Activated CD8-positive, alpha-beta memory T cell treated with anti-CD3 and anti-CD28 coated beads for 24 hours (primary cell): ENCODE measurements around the gene SHPK.

Source experiments
- DNase-seq: peaks from one replicate; pipeline ENCODE4 v3.0.0-alpha.2; 2020

The SHPK gene

DNA sequence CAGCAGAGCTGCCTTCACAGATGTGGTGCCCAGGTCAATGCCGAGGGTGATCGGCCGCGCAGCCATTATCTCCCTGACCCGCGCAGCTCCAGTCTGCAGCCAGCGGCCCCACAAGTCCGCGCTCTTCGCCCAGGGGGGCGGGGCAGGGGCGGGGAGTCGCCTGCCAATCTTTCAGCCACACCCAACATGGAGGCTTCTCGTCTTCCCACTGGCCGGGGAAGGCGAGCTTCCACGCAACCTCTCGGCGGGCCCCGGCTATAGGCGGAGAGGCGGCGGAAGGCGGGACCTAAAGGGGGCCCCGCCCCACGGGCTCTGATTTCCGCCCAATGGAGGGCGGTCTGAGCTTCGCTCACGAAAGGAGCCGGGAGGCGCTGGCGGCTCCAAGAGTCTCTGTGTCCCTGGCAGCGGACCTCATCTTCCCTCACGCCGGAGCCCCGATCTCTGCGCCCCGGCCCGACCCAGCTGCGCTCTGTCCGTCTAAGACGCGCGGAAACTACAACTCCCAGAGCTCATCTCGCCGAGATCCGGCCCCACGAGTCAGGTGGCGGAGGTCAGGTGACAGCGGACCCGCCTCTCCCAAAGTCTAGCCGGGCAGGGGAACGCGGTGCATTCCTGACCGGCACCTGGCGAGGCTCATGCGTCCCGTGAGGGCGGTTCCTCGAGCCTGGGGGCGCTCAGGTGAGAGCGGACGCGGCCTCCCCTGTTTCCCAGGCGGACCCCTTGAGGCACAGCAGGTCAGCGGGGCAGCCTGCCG, at the start of gene SHPK, which contains the start of gene CTNS:
Gene SHPK, minus strand, starts transcription at position 97 of the 754 bp plus-strand sequence. Its CDS starts 31 bp downstream, at position 66.
Gene CTNS, plus strand, starts transcription at position 607 of the 754 bp plus-strand sequence. CDS start 3,447 bp downstream, outside the sequence.
- peak; percentile 97 for DNase-seq

DNA sequence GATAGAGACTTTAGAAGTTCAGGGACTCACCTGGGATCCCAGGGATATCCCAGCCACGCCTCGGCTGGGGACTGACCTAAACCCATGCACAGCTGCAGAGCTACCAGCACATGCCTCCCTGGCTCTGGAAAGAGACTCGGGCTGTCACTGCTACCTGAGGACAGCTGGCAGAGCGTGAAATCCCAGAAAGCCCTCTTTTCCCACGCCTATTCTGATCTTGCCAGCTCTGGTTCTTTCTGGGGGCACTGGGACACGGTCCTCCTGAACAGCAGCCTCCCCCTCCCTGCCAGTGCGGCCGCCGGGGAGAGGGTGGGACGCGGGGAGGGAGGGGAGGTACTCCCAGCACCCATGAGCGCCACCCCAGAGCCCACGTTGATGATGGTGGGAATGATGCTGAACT, 49.1 kb upstream of the SHPK start:
- no peak for DNase-seq

- peak; percentile 85 for DNase-seq
Measured at GRCh38 chr17:3683054-3683511, 47.0 kb upstream of the SHPK start.

DNA sequence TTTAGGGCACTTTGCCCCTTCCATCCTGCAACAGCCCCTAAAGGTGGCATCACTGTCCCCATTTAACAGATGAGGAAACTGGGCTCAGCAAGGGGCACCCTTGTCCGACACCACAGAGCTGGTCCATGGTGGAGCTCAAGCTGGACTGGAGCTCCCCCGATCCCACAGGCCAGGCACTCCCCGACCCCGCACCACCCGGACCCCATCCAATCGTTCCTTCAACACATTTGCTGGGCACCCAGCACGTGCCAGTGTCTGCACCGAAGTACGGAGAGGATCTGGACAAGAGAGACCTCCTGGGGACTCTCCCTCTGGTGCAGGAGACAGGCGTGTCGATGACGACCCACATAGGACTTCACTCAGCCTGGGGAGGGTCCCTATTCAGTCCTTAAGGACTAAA, 46.0 kb upstream of the SHPK start:
- no peak for DNase-seq

GRCh38 chr17:3681565-3681964, 45.5 kb upstream of the SHPK start:
- no peak for DNase-seq

DNA sequence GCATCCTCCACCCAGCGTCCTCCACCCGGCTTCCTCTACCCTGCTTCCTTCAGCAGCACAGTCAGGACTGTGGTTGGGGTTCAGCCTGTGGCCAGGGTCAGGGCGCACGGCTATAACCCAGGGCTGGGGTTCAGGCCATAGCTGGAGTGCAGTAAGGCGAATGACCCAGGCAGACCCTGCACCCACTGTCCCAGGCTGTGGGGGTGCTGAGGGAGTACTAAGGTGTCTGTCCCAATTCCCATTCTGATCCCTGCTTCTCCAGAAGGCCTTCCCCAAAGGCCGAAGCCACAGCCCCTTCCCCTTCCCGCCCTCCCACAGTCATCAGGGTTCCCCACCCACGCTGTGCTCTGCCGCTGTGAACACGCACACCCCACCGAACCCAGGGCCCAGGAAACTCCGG, 45.0 kb upstream of the SHPK start:
- no peak for DNase-seq

DNA sequence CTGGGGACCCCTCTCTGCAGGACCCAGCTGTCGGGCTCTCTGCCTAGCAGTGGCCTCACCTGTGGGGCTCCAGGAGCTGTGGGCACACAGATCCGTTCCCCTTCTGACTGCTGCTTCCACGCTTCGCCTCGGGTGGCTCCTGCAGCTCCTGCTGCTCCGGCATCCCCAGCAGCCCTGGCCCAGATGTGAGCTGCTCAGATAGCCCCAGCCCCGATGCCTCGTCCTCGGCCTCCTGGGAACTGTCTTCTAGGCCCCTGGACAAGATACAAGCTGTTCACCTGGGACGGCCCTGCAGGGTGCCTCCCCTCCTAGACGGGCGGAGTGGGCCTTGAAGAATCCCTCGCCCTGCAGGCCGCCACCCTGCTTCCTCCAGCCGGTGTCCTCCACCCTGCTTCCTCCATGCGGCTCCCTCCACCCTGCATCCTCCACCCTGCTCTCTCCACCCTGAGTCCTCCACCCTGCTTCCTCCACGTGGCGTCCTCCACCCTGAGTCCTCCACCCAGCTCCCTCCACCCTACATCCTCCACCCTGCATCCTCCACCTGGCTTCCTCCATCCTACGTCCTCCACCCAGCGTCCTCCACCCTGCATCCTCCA, 43.6 kb upstream of the SHPK start:
- DNase-seq = no peak

DNA sequence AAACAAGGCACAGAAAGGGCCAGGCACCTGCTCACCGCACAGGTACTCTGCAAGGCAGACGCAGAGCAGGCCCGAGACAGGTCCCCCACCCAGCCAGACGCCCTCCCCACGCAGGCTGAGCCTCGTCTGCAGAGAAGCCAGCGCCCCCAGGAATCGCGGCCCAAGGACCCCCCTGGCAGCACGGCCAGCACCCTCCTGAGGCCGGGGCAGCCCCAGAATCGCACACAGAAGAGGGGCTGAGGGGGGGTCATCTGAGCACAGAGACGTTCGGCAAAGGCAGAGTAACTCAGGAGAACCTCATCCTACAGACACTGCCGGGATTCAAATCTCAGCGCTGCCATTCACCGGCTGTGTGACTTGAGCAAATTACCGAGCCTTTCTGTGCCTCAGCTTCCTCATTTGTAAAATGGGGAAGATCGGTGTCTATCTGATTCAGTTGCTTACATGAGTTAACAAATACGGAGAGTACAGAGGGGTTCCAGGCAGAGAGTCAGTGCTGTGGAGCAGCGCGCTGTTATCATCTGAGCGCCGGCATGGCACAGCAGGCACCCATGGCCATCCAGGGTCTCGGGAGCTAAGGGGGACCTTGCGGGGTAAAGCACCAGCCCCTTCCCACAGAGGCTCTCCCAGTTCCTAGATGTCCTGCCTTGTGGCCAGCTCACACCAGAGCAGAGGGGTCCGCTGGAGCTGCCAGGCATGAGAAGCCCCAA, 42.9 kb upstream of the SHPK start:
- no peak for DNase-seq

GRCh38 chr17:3678095-3678820, 42.2 kb upstream of the SHPK start:
- DNase-seq = no peak

DNA sequence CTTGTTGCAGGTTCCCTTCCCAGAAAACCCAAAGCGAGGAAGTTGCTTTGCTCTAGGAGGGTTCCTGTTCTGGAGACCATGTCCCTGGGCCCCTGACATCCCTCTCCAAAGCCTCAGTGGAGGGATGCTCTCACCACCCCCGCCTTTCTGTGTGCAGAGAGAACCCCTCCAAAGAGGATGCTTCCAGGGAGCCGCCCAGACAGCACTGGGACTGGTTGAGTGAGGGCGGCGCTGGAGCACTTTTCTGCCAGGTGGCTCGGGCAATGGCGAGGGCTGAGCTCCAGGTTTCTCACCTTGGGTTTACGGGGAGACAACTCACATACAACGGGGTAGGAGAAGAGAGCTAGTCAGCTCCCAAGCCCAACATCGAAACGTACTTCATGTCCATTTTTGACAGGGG, 39.8 kb upstream of the SHPK start:
- DNase-seq = no peak

- DNase-seq = no peak
Measured at GRCh38 chr17:3672571-3672970, 36.5 kb upstream of the SHPK start.

DNA sequence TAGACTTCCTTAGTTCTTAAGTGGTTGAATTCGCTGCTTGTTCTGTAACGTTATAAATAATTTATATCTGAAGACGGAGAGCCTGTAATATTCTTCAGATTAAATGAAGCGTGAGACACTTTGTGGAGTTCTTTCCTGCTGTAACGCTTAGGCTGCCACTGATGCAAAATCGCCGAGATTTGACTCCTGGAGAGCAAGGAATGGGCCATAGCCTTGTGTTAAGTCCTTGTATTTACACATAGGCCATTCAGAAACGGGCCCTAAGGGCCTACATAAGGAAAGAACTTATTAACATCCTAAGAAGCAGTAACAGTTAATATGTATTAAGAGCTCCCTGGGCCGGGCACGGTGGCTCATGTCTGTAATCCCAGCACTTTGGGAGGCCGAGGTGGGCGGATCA, 33.5 kb upstream of the SHPK start:
- no peak for DNase-seq

- no peak for DNase-seq
Measured at GRCh38 chr17:3669085-3669347, 33.0 kb upstream of the SHPK start.

DNA sequence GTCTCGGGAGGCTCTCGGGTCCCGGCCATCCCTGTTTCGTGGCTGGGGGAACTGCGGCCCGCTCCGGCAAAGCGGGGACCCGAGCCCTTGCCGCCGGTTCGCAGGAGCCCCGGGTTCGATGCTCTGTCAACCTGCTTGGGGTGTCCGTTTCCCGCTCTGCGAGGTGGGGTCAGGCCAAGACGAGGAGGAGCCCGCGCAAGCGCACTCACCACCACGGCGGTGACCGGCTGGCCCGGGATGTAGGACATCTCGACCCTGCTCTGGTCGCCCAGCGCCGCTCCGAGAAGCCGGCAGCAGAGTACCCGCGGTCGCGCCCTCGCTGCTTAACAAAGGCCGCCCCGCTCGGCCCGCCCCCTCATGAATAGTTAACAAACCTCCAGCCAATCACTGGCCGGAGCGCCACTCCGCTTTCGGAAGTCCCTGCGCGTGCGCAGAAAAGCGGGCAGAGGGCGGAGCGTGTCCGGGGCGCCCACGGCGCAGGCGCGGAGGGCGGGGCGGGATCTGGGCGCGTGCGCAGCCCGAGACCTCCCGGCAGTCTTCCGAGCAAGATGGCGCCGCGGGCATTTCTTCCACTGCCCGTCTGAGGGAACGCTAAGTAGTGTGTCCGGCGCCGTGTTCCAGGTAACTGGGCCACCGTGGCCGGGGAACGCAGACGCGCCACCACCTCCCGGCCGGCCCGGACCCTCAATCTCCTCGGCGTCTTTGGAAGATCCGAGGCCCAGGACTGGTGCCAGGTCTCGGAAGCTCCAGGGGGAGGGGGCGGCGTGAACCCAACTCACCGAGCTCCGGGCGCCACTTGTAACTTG, 32.4 kb upstream of the SHPK start, which contains the start of the genes EMC6 and TAX1BP3:
Gene EMC6, plus strand, starts transcription at position 534 of the 806 bp plus-strand sequence. CDS start 335 bp downstream, outside the sequence.
Gene TAX1BP3, minus strand, starts transcription at position 300 of the 806 bp plus-strand sequence. Its CDS starts 52 bp downstream, at position 248.
- DNase-seq = peak; percentile 100

DNA sequence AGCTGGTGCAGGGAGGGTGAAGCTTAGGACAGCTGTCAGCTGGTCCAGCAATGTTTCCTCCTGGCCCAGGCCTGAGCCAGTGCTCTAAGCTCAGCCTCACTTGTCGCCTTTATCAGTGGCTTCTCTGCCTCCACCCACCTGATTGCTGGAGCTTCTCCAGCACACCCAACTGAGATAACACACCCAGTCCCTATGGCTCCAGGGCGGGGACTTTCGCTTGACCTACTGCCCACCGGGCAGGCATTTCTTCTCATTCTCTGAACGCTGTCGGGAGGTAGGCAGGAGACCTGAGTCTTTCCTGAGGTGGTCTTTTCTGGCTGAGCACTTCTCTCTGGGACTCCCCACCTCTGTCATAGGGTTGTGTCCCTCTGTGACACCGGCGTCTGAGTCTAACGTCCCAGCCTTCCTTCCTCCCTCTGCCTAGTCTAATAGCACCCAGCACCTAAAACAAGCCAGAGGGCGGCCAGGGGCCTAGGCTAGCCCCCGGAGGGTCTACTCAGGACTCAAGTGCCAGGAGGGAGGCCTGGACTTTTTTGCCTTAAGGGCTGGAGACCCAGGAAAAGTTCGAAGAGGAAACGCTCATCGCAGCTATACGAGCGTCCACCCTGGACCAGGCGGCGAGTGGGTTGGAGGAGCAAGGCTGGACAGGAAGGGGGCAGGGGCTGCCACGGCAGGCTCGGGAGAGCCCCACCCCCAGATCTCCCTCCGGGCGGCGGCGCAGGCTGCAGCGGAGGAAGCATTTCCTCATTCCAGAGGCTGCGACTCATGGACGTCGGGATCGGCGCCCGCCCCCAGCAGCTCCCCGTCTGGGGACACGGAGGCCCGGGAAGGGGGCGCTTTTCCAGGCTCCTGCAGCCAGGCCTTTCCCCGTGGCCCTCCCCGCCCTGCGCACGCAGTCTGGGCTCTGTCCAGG, 31.6 kb upstream of the SHPK start:
- no peak for DNase-seq

- DNase-seq = no peak
Measured at GRCh38 chr17:3666516-3666915, 30.5 kb upstream of the SHPK start.

DNA sequence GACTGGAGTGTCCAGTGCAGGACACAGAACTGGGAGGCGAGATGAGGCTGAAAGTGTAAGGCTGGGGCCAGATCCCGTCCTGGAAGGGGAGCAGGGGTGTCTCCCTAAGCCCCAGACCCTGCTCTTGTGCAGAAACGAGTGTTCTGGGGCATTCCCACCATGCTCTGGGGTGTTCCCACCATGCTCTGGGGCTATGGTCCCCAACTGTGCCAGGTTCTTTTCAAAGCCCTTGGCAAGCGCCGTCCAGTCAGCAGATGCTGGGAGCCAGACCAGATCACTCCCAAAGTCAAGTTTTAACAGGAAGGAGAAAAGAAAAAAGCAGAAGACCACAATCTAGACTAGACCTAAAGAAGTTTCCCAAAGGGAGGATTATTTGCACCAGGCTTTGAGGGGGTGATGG, 29.8 kb upstream of the SHPK start:
- DNase-seq = no peak

- no peak for DNase-seq
Measured at GRCh38 chr17:3663102-3664011, 27.3 kb upstream of the SHPK start.

DNA sequence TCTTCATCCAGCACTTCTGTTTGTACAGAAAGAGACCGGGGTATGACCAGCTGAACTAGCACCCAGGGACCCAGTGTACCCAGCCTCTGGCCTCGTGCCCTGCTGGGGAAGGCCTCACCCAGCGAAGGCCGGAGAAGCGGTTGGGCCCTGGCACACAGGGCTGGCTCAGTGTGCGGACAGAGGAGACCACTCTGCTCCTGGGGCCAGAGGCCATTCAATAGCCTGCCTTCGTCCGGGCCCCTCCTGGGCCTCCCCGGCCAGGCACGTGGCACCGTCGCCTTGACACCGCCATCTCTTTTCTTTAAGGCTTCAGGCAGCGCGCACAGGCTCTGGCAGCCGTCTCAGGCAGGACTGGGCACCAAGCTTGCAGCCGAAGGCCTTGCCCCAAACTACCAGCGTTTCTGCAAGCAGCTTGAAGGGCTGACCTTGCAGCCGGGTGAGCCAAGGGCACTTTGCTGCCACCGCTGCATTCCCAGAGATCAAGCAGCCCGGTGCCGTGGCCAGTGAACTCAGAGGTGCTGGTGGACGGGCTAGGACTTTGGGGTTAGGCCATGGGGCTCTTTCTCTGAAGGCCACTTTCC, 24.4 kb upstream of the SHPK start:
- no peak for DNase-seq
